ENCODE measurements around the gene PLCB3. TPM values are rescaled to one million over a fixed set of nuclear protein-coding genes. Genes with fewer than 3 reads are reported as not detected.
A peak's percentile ranks its signal among the peaks of the same experiment; 100 is the strongest.

Gene PLCB3
- total RNA-seq, 1 experiment from 2014 or later, result 45.3 TPM

DNA sequence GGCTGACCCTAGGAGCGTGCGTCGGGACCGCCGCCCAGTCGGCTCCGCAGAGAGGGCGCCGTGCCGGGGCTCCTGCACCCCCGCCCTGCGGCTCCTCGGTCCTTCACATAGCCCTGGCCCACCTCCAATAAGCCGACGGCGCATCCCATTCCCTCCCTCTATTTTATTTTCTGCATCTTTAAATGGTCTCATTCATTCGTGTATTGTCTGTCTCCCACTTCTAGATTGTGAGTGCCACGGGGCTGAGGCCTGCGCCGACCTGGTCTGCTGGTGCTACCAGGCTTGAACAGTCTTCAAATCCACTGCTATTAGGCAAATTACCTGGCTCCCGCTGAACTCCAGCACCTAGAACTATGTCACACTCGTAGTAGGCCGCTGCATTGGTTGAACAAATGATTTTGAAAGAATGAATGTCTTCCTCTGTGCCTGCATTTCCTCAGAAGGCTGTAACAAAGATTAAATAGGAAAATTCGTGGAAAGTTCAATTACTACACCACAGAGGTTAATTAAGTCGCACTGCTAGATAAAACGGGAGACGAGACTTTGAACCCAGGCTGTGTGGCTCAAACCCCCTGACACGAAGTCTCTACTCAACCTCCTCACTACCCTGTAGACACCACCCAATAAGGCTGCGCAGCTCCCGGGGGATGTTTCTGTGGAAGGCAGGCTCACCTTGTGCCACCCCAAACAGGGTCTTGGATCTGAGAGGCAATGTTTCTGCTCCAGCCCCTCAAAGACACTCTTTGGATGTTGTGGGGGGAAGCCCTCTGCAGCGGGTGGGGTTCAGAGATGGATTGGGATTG, 3.4 kb upstream of the PLCB3 start:
- Histone ChIP-seq H3K36me3 (ENCODE audit: insufficient read depth, low read length, poor library complexity, severe bottlenecking) (peaks cover 12% of the 10 kb centered on the region), H3K9me3 (ENCODE audit: low read depth, low read length, poor library complexity, severe bottlenecking) (no peaks in the 10 kb centered on the region), H3K4me3 (ENCODE audit: low read depth, low read length, poor library complexity, severe bottlenecking) (peak overlapping the region; percentile 99), H3K27me3 (replicated peaks; ENCODE audit: insufficient read depth, low read depth, low read length, poor library complexity) (no peaks in the 10 kb centered on the region), H3K27ac (ENCODE audit: low read depth, low read length, poor library complexity, severe bottlenecking) (peak overlapping the region; percentile 10), H3K4me1 (ENCODE audit: insufficient read depth, low read length, poor library complexity, severe bottlenecking) (peaks cover 36% of the 10 kb centered on the region)
- DNase-seq (ENCODE audit: low spot score), result peak; percentile 49
- ChIA-PET CTCF (interaction anchor here (0.5 to 2.0 kb wide), 2 partner anchors 43 to 674 kb away, joined by 3 to 6 read pairs; no protein-coding TSS in a partner anchor), POLR2A (ENCODE audit: low non-redundant PET) (no interaction called here)
- intact Hi-C loops (cut with micrococcal nuclease; ENCODE audit: unreplicated experiment), result loop anchor here (5.0 kb wide), 1 partner anchor 41 kb away; the partner anchor contains the start of gene FERMT3
- BruUV-seq (replicated peaks), result no TSS peak
- TF ChIP-seq, protein P1, sequence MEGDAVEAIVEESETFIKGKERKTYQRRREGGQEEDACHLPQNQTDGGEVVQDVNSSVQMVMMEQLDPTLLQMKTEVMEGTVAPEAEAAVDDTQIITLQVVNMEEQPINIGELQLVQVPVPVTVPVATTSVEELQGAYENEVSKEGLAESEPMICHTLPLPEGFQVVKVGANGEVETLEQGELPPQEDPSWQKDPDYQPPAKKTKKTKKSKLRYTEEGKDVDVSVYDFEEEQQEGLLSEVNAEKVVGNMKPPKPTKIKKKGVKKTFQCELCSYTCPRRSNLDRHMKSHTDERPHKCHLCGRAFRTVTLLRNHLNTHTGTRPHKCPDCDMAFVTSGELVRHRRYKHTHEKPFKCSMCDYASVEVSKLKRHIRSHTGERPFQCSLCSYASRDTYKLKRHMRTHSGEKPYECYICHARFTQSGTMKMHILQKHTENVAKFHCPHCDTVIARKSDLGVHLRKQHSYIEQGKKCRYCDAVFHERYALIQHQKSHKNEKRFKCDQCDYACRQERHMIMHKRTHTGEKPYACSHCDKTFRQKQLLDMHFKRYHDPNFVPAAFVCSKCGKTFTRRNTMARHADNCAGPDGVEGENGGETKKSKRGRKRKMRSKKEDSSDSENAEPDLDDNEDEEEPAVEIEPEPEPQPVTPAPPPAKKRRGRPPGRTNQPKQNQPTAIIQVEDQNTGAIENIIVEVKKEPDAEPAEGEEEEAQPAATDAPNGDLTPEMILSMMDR (conservative IDR thresholded peaks at IDR 0.05; ENCODE audit: low read depth, low read length), result no peak
- TF ChIP-seq EZH2 (IDR thresholded peaks at IDR 0.05; ENCODE audit: borderline replicate concordance, low read depth, low read length, poor library complexity, severe bottlenecking), result no peak

DNA sequence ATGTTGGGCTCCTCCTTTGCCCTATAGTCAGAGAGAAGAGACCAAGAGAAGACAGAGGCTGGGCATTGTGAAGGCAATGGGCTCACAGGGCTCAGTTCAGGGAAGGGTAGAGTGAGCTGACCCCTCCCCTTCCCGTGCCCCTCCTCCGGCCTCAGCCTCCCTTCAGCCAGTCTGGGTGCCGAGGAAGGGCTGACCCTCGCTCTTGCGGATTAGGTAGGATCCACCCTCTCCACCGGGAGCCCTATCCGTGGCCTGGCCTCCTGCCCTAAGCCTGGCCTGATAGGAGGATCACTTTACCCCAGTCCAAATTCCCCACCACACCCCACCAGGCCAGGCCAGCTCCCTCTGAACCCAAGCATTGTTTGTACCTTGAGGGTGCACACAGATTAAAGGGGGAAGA, 2.8 kb upstream of the PLCB3 start:
- Histone ChIP-seq H3K9me3 (ENCODE audit: low read depth, low read length, poor library complexity, severe bottlenecking) (no peaks in the 10 kb centered on the region), H3K27ac (ENCODE audit: low read depth, low read length, poor library complexity, severe bottlenecking) (no peak overlapping the region), H3K4me3 (ENCODE audit: low read depth, low read length, poor library complexity, severe bottlenecking) (no peak overlapping the region), H3K36me3 (ENCODE audit: insufficient read depth, low read length, poor library complexity, severe bottlenecking) (peaks cover 8% of the 10 kb centered on the region), H3K27me3 (replicated peaks; ENCODE audit: insufficient read depth, low read depth, low read length, poor library complexity) (no peaks in the 10 kb centered on the region), H3K4me1 (ENCODE audit: insufficient read depth, low read length, poor library complexity, severe bottlenecking) (peaks cover 34% of the 10 kb centered on the region)
- ChIA-PET POLR2A (ENCODE audit: low non-redundant PET) (no interaction called here), CTCF (interaction anchor here (0.5 to 2.0 kb wide), 2 partner anchors 44 to 674 kb away, joined by 3 to 6 read pairs; no protein-coding TSS in a partner anchor)
- DNase-seq (ENCODE audit: low spot score), result no peak
- BruUV-seq (replicated peaks), result no TSS peak
- TF ChIP-seq, protein P1 (conservative IDR thresholded peaks at IDR 0.05; ENCODE audit: low read depth, low read length), result no peak
- TF ChIP-seq EZH2 (IDR thresholded peaks at IDR 0.05; ENCODE audit: borderline replicate concordance, low read depth, low read length, poor library complexity, severe bottlenecking), result no peak
- intact Hi-C loops (cut with micrococcal nuclease; ENCODE audit: unreplicated experiment), result loop anchor here (5.0 kb wide), 1 partner anchor 41 kb away; the partner anchor contains the start of gene FERMT3

DNA sequence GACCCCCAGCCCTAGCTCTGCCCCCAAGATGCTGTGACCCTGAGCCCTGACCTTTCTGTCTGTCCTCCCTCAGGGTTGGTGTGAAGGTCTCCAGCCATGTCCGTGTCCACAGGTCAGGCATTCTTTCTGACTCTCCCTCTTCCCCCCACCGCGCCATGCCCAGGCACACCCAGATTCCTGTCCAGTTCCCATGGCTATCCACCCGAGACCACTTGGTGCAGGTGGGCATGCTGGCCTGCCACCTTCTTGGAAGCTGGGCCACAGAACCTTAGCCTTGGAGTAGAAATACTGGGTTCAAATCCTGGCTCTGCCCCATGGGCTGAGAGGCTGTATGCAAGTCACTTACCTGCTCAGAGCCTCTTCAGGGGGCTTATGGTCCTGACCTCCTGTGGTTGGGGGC, 2.3 kb upstream of the PLCB3 start:
- Histone ChIP-seq H3K27ac (ENCODE audit: low read depth, low read length, poor library complexity, severe bottlenecking) (no peak overlapping the region), H3K27me3 (replicated peaks; ENCODE audit: insufficient read depth, low read depth, low read length, poor library complexity) (no peaks in the 10 kb centered on the region), H3K4me3 (ENCODE audit: low read depth, low read length, poor library complexity, severe bottlenecking) (no peak overlapping the region), H3K4me1 (ENCODE audit: insufficient read depth, low read length, poor library complexity, severe bottlenecking) (peaks cover 31% of the 10 kb centered on the region), H3K36me3 (ENCODE audit: insufficient read depth, low read length, poor library complexity, severe bottlenecking) (peaks cover 3% of the 10 kb centered on the region), H3K9me3 (ENCODE audit: low read depth, low read length, poor library complexity, severe bottlenecking) (no peaks in the 10 kb centered on the region)
- intact Hi-C loops (cut with micrococcal nuclease; ENCODE audit: unreplicated experiment), result loop anchor here (5.0 kb wide), 1 partner anchor 42 kb away; the partner anchor contains the start of gene FERMT3
- ChIA-PET CTCF (interaction anchor here (2.0 kb wide), 1 partner anchor 44 kb away, joined by 6 read pairs; no protein-coding TSS in a partner anchor), POLR2A (ENCODE audit: low non-redundant PET) (no interaction called here)
- BruUV-seq (replicated peaks), result no TSS peak
- DNase-seq (ENCODE audit: low spot score), result no peak
- TF ChIP-seq, protein P1 (conservative IDR thresholded peaks at IDR 0.05; ENCODE audit: low read depth, low read length), result no peak
- no peak for TF ChIP-seq EZH2 (IDR thresholded peaks at IDR 0.05; ENCODE audit: borderline replicate concordance, low read depth, low read length, poor library complexity, severe bottlenecking)
